PC-3 (cell line): ENCODE measurements around the gene IQCF6.

Source experiments
- CTCF ChIP-seq: fragments of 300-600 bp; sonication (generic); conservative IDR thresholded peaks from 2 replicates; pipeline ENCODE4 v1.5.1; 2017; ENCODE audit warnings: antibody characterized with exemption, low read depth, mild to moderate bottlenecking, low read length
- EZH2 ChIP-seq: fragments of 300-600 bp; sonication (generic); IDR thresholded peaks from one replicate; pipeline ENCODE4 v1.6.1; 2017; ENCODE audit warnings: antibody characterized with exemption, mild to moderate bottlenecking, low read length; ENCODE audit not compliant: unreplicated experiment

- TF ChIP-seq CTCF, result no peak
- no peak for TF ChIP-seq EZH2
Observed at GRCh38 chr3:51808934-51809333, 29.9 kb upstream of the IQCF6 start.
